ENCODE results near the gene ZNF808. TPM values are rescaled to one million over a fixed set of nuclear protein-coding genes. Genes with fewer than 3 reads are reported as not detected.

ZNF808 gene
- 4.5 and 9.7 TPM in 2 replicates for total RNA-seq

DNA sequence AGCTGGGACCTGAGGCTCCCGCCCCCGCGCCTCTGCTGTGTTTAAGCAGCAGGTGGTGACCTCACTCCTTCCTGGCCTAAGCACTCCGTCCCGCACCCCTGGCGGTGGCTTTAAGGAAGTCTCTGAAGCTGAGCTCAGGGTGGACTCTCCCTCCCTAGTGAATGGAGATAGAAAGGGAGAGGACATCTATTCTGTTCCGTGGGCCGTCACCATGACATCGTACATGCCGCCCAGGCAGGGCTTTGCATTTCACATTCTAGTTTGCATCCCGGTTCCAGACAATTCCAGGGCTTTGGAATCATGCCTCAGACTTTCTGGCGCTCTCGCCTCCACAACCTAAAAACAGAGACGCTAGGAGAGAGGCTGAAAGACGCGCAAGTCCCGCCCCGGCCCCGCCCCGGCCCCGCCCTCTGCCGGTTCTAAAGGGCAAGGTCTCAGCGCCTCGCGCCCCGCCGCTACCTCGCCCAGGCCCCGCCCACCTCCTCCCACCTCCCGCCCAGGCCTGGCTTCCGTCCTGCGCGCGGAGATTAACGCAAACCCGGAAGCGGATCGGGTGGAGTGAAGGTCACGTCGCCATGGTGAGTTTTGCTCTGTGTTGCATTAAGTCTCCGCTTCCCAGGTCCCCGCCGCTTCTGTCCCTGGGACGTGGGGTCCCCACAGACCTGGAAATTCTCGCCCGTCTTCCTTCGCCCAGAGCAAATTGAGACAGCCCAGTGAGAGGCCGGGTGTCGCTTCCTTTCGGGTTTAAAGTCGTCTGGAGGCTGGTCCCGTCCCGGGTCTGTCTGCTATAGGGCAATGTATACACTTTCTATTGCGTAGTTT is at the start of gene ZNF808:
TSS of gene ZNF808 (plus strand) at position 535 of the 822 bp plus-strand sequence. CDS start 15,617 bp downstream, outside the sequence.

DNA sequence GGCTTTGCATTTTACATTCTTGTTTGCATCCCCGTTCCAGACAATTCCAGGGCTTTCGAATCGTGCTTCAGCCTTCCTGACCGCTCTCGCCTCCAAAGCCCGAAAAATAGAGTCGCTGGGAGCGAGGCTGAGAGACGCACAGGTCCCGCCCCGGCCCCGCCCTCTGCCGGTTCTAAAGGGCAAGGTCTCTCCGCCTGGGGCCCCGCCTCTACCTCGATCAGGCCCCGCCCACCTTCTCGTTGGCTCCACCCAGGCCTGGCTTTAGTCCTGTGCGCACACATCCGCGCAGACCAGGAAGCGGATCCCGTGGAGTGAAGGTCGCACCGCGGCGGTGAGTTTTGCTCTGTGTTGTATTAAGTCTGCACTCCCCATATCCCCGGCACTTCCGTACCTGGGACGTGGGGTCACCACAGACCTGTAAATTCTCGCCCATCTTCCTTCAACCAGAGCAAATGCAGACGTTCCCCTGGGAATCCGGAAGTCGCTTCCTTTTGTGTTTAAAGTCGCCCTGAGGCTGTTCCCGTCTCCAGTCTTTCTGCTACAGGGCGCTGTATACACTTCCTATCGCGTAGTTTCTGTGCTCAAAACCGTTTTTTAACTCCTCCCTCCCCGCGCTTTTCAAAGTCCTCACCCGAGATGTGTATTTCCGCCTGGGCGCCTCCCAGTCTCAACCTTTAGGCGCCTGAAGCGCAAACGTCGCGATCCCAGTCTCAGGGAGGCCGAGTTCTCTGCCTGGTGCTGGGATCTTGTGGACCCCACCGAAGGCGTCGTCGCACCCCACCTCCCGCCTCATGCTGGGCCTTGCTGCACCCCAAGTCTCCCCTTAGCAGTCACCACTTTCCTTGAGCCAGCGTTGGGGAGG is 42.8 kb downstream of the ZNF808 start, which contains the start of gene ZNF701:
TSS of gene ZNF701 (plus strand) at position 288 of the 862 bp plus-strand sequence. CDS start 3,861 bp downstream, outside the sequence.

Other genes starting within 250 kb of the ZNF808 start
- 4.5 and 9.7 TPM in 2 replicates for gene ZNF480, start 230.5 kb upstream of the ZNF808 start, total RNA-seq
- 3.2 and 3.4 TPM in 2 replicates for gene ZNF610, start 191.4 kb upstream of the ZNF808 start, total RNA-seq
- 11.0 and 23.7 TPM in 2 replicates for gene ZNF880, start 157.7 kb upstream of the ZNF808 start, total RNA-seq
- 7.8 and 17.3 TPM in 2 replicates for gene ZNF528, start 129.8 kb upstream of the ZNF808 start, total RNA-seq
- gene ZNF534, start 98.5 kb upstream of the ZNF808 start, total RNA-seq = not detected in 2 replicates
- gene ZNF578, start 74.1 kb upstream of the ZNF808 start, total RNA-seq = 0.36 and 2.4 TPM in 2 replicates
- 8.3 and 13.4 TPM in 2 replicates for gene ZNF701, start 42.6 kb downstream of the ZNF808 start, total RNA-seq
- gene ZNF83, start 110.7 kb downstream of the ZNF808 start, total RNA-seq = 16.7 and 18.2 TPM in 2 replicates
- 5.0 and 5.1 TPM in 2 replicates for gene ZNF611, start 207.4 kb downstream of the ZNF808 start, total RNA-seq

All from cardiac atrium fibroblast (primary cell).